Gastrocnemius medialis (tissue), 4 donors: ENCODE results near the gene PFDN1. TPM values are rescaled to one million over a fixed set of nuclear protein-coding genes. Genes with fewer than 3 reads are reported as not detected.

Experiments used
- ATAC-seq, 2 donors: fragments of 150-250 bp; one replicate each; pipeline ENCODE4 v1.9.1; 2016
- DNase-seq, 2 donors: peaks; one replicate each; pipeline ENCODE4 v3.0.0-alpha.2; 2019
- H3K27ac ChIP-seq, 4 donors: fragments of 200-600 bp; sonication (generic); 1 replicate in 1 of 4; 2 replicates in 3 of 4; pipeline ENCODE4 v1.5.1; 2016 to 2018; ENCODE audit warnings: mild to moderate bottlenecking in 2 of 4, moderate library complexity in 1 of 4
- H3K27me3 ChIP-seq, 3 donors: fragments of 200-600 bp; sonication (generic) in 2 of 3; 1 replicate in 1 of 3; 2 replicates in 2 of 3; pipeline versions ENCODE4 v1.5.1 to v1.6.0; 2016 to 2019; ENCODE audit warnings: mild to moderate bottlenecking in 1 of 3, moderate library complexity in 1 of 3
- H3K36me3 ChIP-seq, 2 donors: fragments of 200-600 bp; sonication (generic) in 1 of 2; one replicate each; pipeline ENCODE4 v1.5.1; 2017 to 2018
- H3K4me1 ChIP-seq, 2 donors: fragments of 200-600 bp; sonication (generic) in 1 of 2; one replicate each; pipeline ENCODE4 v1.5.1; 2016 to 2017; ENCODE audit warnings: mild to moderate bottlenecking in 2 of 2
- H3K4me3 ChIP-seq, 4 donors: fragments of 200-600 bp; sonication (generic) in 3 of 4; 1 replicate in 1 of 4; 2 replicates in 3 of 4; pipeline ENCODE4 v1.5.1; 2016 to 2019; ENCODE audit warnings: mild to moderate bottlenecking in 2 of 4
- H3K9me3 ChIP-seq, 3 donors: fragments of 200-600 bp; sonication (generic) in 2 of 3; 1 replicate in 1 of 3; 2 replicates in 2 of 3; pipeline ENCODE4 v1.5.1; 2016 to 2019
- POLR2A ChIP-seq, 2 donors: fragments of 450-650 bp; IDR thresholded peaks; one replicate each; pipeline ENCODE4 v1.6.1; 2017; ENCODE audit warnings: antibody characterized with exemption in 2 of 2, mild to moderate bottlenecking in 2 of 2, moderate library complexity in 2 of 2
- in situ Hi-C, 4 donors: fragments of 200-750 bp; cut with MboI; loops; one replicate each; pipeline versions ENCODE4 v1.15.0 to v1.8.0; 2017; ENCODE audit warnings: low sequenced_read_pairs in 4 of 4
- intact Hi-C: fragments of 100-400 bp; cut with DNase I; formaldehyde crosslinking; loops from one replicate; pipeline ENCODE4 v1.15.1; 2023; ENCODE audit warnings: low total_unique reads
- total RNA-seq, 4 donors: library from RNA; depleted of rRNA; stranded (reverse); fragments of >200 nt; gene quantifications; one replicate each; pipeline versions ENCODE4 v1.1.0 to v1.2.3, GENCODE V29; 2016
- TF ChIP-seq, protein P1 (sequence below), 5 experiments: fragments of 450-650 bp in 3 of 5; fragments of 200-600 bp in 2 of 5; sonication (generic) in 2 of 5; IDR thresholded peaks in 4 of 5; conservative IDR thresholded peaks in 1 of 5; 1 replicate in 4 of 5; 2 replicates in 1 of 5; pipeline ENCODE4 v1.5.1; 2016 to 2019; ENCODE audit warnings: antibody characterized with exemption in 5 of 5, mild to moderate bottlenecking in 3 of 5, moderate library complexity in 3 of 5

The PFDN1 gene
- total RNA-seq, 4 donors from 2014 or later: 47.9 to 81.0 (median 77.9) TPM

GRCh38 chr5:140319833-140320232 lies 16.9 kb upstream of the PFDN1 start:
- Histone ChIP-seq H3K4me3 (no peak overlapping the region), H3K36me3 (no peaks in the 10 kb centered on the region), H3K9me3 (no peaks in the 10 kb centered on the region), H3K27ac (no peak overlapping the region), H3K27me3 (no peaks in the 10 kb centered on the region), H3K4me1 (peaks cover 18 to 26% of the 10 kb centered on the region in 2 donors)
- intact Hi-C loops: no loop called here
- in situ Hi-C loops: no loop called here
- ATAC-seq: no peak
- no peak for TF ChIP-seq POLR2A (IDR thresholded peaks at IDR 0.05)
- TF ChIP-seq, protein P1, sequence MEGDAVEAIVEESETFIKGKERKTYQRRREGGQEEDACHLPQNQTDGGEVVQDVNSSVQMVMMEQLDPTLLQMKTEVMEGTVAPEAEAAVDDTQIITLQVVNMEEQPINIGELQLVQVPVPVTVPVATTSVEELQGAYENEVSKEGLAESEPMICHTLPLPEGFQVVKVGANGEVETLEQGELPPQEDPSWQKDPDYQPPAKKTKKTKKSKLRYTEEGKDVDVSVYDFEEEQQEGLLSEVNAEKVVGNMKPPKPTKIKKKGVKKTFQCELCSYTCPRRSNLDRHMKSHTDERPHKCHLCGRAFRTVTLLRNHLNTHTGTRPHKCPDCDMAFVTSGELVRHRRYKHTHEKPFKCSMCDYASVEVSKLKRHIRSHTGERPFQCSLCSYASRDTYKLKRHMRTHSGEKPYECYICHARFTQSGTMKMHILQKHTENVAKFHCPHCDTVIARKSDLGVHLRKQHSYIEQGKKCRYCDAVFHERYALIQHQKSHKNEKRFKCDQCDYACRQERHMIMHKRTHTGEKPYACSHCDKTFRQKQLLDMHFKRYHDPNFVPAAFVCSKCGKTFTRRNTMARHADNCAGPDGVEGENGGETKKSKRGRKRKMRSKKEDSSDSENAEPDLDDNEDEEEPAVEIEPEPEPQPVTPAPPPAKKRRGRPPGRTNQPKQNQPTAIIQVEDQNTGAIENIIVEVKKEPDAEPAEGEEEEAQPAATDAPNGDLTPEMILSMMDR (IDR thresholded peaks at IDR 0.05 in 4 of 5, conservative IDR thresholded peaks at IDR 0.05 in 1 of 5): no peak
- no peak for DNase-seq

- ATAC-seq (no peak), DNase-seq (no peak)
- Histone ChIP-seq H3K27ac (no peak overlapping the region), H3K36me3 (no peaks in the 10 kb centered on the region), H3K27me3 (no peaks in the 10 kb centered on the region), H3K9me3 (no peaks in the 10 kb centered on the region), H3K4me1 (peaks cover 18 to 23% of the 10 kb centered on the region in 2 donors), H3K4me3 (no peak overlapping the region)
- no peak for TF ChIP-seq POLR2A (IDR thresholded peaks at IDR 0.05)
- TF ChIP-seq, protein P1 (IDR thresholded peaks at IDR 0.05 in 4 of 5, conservative IDR thresholded peaks at IDR 0.05 in 1 of 5): no peak
- intact Hi-C loops: no loop called here
- in situ Hi-C loops: no loop called here
Observed at GRCh38 chr5:140318792-140319191, 15.9 kb upstream of the PFDN1 start.

DNA sequence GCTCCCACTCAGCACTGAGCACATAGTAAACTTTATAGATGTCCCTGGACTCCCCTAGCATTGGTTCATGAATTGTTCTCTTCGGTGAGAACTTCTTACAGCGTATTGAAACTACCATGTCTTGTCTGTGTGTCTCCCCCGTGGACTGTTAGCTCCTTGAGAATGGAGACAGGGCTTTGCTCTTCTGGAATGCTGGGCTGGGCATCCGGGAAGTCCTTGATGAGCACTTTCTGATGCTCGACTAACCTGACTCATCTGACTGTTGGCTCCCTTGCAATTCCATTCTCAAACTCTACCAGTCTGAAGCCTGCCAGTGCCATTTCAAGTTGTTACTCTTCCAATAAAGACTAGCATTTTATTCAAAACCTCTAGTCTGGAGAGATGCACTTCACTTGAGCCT lies 15.0 kb upstream of the PFDN1 start:
- H3K27ac ChIP-seq: no peak overlapping the region
- no peak overlapping the region for H3K4me3 ChIP-seq
- intact Hi-C loops: no loop called here
- no peak for TF ChIP-seq POLR2A (IDR thresholded peaks at IDR 0.05)
- TF ChIP-seq, protein P1 (IDR thresholded peaks at IDR 0.05 in 4 of 5, conservative IDR thresholded peaks at IDR 0.05 in 1 of 5): no peak
- no peaks in the 10 kb centered on the region for H3K27me3 ChIP-seq
- no peaks in the 10 kb centered on the region for H3K36me3 ChIP-seq
- no peak for ATAC-seq
- H3K9me3 ChIP-seq: no peaks in the 10 kb centered on the region
- in situ Hi-C loops: no loop called here
- peaks cover 14 to 24% of the 10 kb centered on the region in 2 donors for H3K4me1 ChIP-seq
- no peak for DNase-seq

GRCh38 chr5:140312791-140313189 lies 9.9 kb upstream of the PFDN1 start:
- no peaks in the 10 kb centered on the region for H3K27me3 ChIP-seq
- in situ Hi-C loops (no loop called here), intact Hi-C loops (no loop called here)
- peak; percentile 49 to 52 for ATAC-seq
- H3K27ac ChIP-seq: peak overlapping the region; percentile 64 to 76 (median 72)
- H3K4me1 ChIP-seq: peaks cover 25 to 28% of the 10 kb centered on the region in 2 donors
- H3K9me3 ChIP-seq: no peaks in the 10 kb centered on the region
- H3K4me3 ChIP-seq: no peak overlapping the region
- peak in 1 of 2 donors; percentile 38 for DNase-seq
- H3K36me3 ChIP-seq: no peaks in the 10 kb centered on the region
- TF ChIP-seq POLR2A (IDR thresholded peaks at IDR 0.05): no peak
- TF ChIP-seq, protein P1 (IDR thresholded peaks at IDR 0.05 in 4 of 5, conservative IDR thresholded peaks at IDR 0.05 in 1 of 5): no peak
